Suprapubic skin (tissue), 4 donors: ENCODE results near the gene TXNL4B.

Experiments used
- EP300 ChIP-seq: sonication (generic); formaldehyde crosslinking; IDR thresholded peaks from one replicate; pipeline ENCODE4 v1.6.1; 2017; ENCODE audit warnings: antibody characterized with exemption
- POLR2A ChIP-seq, 2 donors: fragments of 450-650 bp; IDR thresholded peaks; one replicate each; pipeline ENCODE4 v1.6.1; 2017; ENCODE audit warnings: antibody characterized with exemption in 2 of 2, mild to moderate bottlenecking in 2 of 2, moderate library complexity in 2 of 2
- POLR2AphosphoS5 ChIP-seq, 3 donors: sonication (generic); formaldehyde crosslinking; IDR thresholded peaks; one replicate each; pipeline ENCODE4 v1.6.1; 2017; ENCODE audit warnings: antibody characterized with exemption in 3 of 3
- TF ChIP-seq, protein P1 (sequence below), 2 donors: fragments of 200-600 bp in 1 of 2; fragments of 450-650 bp in 1 of 2; sonication (generic) in 1 of 2; IDR thresholded peaks; one replicate each; pipeline ENCODE4 v1.5.1; 2016 to 2019; ENCODE audit warnings: antibody characterized with exemption in 2 of 2, mild to moderate bottlenecking in 1 of 2, moderate library complexity in 1 of 2

DNA sequence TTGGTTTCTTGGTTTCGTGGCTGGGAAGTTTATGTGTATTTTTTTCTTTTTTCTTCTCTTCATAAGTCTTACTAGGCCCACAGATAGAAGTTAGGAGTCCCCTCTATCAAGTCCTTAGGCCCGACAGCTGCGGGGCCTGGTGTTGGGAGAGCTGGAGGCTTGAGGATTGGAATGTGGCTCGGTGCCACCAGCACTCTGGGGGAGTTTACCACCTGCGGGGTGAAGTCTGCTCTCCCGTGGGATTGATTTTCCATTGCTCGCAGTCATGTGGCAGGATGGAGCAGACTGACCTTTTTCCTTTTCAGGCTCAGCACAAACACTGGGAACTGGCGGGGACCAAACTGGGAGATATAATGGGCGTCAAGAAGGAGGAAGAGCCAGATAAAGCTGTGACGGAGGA is 7.8 kb upstream of the TXNL4B start:
- TF ChIP-seq, protein P1, sequence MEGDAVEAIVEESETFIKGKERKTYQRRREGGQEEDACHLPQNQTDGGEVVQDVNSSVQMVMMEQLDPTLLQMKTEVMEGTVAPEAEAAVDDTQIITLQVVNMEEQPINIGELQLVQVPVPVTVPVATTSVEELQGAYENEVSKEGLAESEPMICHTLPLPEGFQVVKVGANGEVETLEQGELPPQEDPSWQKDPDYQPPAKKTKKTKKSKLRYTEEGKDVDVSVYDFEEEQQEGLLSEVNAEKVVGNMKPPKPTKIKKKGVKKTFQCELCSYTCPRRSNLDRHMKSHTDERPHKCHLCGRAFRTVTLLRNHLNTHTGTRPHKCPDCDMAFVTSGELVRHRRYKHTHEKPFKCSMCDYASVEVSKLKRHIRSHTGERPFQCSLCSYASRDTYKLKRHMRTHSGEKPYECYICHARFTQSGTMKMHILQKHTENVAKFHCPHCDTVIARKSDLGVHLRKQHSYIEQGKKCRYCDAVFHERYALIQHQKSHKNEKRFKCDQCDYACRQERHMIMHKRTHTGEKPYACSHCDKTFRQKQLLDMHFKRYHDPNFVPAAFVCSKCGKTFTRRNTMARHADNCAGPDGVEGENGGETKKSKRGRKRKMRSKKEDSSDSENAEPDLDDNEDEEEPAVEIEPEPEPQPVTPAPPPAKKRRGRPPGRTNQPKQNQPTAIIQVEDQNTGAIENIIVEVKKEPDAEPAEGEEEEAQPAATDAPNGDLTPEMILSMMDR (IDR thresholded peaks at IDR 0.05), result no peak
- TF ChIP-seq POLR2AphosphoS5 (IDR thresholded peaks at IDR 0.05), result no peak
- no peak for TF ChIP-seq POLR2A (IDR thresholded peaks at IDR 0.05)
- no peak for TF ChIP-seq EP300
